Inflammatory macrophage treated with lipopolysaccharide for 1 hour (primary cell): Measurements from ENCODE around the gene YES1.
"Not testable (repeated sequence)": the region's sequence is repeated elsewhere in the genome, so short reads cannot be mapped to it uniquely, and the experiment has no call there.

Source experiments
- DNase-seq, 2 donors: peaks; one replicate each; pipeline ENCODE4 v3.0.0-alpha.2; 2020 to 2022

YES1 gene

GRCh38 chr18:820591-821165 is 8.6 kb upstream of the YES1 start:
- no peak for DNase-seq

GRCh38 chr18:816869-817268 is 4.8 kb upstream of the YES1 start:
- DNase-seq: no peak

GRCh38 chr18:816088-816653 is 4.1 kb upstream of the YES1 start:
- no peak for DNase-seq

- no peak for DNase-seq
Measured at GRCh38 chr18:815353-815752, 3.3 kb upstream of the YES1 start.

GRCh38 chr18:814300-815084 is 2.5 kb upstream of the YES1 start:
- no peak for DNase-seq

- DNase-seq: peak; percentile 61 to 73
Measured at GRCh38 chr18:813172-814071, 1.4 kb upstream of the YES1 start.

- peak; percentile 12 to 22 for DNase-seq
Measured at GRCh38 chr18:812376-813171, 532 bp upstream of the YES1 start.

GRCh38 chr18:811182-811891 is 705 bp downstream of the YES1 start:
- DNase-seq: no peak

GRCh38 chr18:809985-810642 is 1.9 kb downstream of the YES1 start:
- no peak for DNase-seq

- DNase-seq: not testable (repeated sequence)
Measured at GRCh38 chr18:809228-809627, 2.8 kb downstream of the YES1 start.

GRCh38 chr18:808502-808901 is 3.5 kb downstream of the YES1 start:
- no peak for DNase-seq

GRCh38 chr18:808086-808485 is 4.0 kb downstream of the YES1 start:
- no peak for DNase-seq

- DNase-seq: no peak
Measured at GRCh38 chr18:805755-806110, 6.3 kb downstream of the YES1 start.

GRCh38 chr18:805008-805754 is 6.9 kb downstream of the YES1 start:
- no peak for DNase-seq

GRCh38 chr18:801137-801536 is 10.9 kb downstream of the YES1 start:
- peak in 1 of 2 donors; percentile 3 for DNase-seq

- DNase-seq: no peak
Measured at GRCh38 chr18:799943-800342, 12.1 kb downstream of the YES1 start.

- not testable (repeated sequence) for DNase-seq
Measured at GRCh38 chr18:795383-795782, 16.7 kb downstream of the YES1 start.

GRCh38 chr18:789397-789796 is 22.6 kb downstream of the YES1 start:
- DNase-seq: no peak

GRCh38 chr18:785242-785641 is 26.8 kb downstream of the YES1 start:
- DNase-seq: no peak

GRCh38 chr18:784470-785172 is 27.4 kb downstream of the YES1 start:
- DNase-seq: no peak
